HG03159 (cell line): ENCODE measurements around the gene DHRS4.
"Not testable (repeated sequence)": the region's sequence is repeated elsewhere in the genome, so short reads cannot be mapped to it uniquely, and the experiment has no call there.

Experiments
- ATAC-seq: cut with Tn5 transposase; IDR thresholded peaks from one replicate; pipeline ENCODE4 v1.9.1; 2021; ENCODE audit warnings: mild to moderate bottlenecking, moderate library complexity; ENCODE audit not compliant: unreplicated experiment

DHRS4 gene

DNA sequence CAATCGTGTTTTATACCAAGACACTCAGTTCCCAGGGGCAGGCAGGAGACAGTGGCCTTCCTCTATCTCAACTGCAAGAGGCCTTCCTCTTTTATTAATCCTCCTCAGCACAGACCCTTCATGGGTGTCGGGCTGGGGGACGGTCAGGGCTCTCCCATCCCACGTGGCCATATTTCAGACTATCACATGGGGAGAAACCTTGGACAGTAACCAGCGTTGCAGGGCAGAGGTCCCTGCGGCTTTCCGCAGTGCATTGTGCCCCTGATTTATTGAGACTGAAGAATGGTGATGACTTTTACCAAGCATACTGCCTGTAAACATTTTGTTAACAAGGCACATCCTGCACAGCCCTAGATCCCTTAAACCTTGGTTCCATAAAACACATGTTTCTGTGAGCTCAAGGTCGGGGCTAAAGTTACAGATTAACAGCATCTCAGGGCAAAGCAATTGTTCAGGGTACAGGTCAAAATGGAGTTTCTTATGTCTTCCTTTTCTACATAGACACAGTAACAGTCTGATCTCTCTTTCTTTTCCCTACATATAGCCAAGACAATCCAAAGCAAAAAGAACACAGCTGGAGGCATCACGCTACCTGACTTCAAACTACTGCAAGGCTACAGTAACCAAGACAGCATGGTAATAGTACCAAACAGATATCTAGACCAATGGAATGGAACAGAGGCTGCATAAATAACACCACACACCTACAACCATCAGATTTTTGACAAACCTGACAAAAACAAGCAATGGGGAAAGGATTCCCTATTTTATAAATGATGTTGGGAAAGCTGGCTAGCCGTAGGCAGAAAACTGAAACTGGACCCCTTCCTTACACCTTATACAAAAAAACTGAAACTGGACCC is 28.6 kb downstream of the DHRS4 start:
- not testable (repeated sequence) for ATAC-seq

DNA sequence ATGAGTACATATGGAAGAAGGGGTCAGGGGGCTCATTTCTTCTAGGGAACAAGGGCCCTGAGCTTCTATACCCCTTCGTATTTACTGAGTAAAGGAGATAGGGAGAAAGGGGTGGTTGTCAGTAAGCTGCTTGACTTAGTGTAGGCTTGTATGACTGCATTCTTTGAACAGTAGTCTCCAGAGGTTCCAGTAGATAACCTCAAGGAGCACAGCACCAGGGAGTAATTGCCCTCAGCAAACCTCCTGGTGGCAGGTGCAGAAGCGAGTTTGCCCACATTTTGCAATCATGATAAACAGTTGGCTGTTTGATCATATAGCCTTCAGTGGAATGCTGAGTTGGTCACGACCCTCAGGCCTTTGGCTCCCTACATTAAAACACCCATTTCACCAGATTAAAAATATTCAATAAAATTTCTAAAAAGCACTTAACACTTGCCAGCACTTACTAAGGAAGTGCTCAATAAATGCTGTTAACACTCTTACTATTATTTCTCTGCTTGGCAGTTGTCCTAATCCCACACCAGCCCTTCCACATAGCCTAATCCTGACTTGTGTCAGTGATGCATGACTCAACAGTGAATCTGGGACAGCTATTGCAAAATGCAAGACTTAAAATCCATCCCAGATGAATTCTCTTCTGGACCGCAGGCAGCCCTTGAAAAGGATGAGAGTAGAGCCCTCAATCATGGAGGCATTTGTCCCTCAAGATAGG is 31.5 kb downstream of the DHRS4 start:
- ATAC-seq, result no peak

DNA sequence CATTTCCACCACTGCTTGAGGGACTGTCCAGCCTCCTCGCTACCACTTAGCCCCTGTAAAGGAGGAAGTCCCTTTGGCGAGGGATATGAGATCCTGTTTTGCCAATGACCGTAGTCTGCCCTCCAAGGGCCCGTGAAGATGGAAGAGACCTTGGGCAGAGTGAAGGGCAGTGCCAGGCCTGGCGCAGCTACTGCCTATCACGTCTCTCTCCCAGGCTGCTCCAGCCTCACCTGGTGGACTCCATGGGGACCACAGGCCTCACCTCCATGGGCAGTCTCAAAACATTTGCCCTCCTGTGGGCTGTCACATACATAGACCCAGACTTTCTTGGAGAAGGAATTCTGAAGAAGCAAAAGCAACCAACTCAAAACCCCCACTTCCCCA is 34.6 kb downstream of the DHRS4 start:
- ATAC-seq, result peak; percentile 10

DNA sequence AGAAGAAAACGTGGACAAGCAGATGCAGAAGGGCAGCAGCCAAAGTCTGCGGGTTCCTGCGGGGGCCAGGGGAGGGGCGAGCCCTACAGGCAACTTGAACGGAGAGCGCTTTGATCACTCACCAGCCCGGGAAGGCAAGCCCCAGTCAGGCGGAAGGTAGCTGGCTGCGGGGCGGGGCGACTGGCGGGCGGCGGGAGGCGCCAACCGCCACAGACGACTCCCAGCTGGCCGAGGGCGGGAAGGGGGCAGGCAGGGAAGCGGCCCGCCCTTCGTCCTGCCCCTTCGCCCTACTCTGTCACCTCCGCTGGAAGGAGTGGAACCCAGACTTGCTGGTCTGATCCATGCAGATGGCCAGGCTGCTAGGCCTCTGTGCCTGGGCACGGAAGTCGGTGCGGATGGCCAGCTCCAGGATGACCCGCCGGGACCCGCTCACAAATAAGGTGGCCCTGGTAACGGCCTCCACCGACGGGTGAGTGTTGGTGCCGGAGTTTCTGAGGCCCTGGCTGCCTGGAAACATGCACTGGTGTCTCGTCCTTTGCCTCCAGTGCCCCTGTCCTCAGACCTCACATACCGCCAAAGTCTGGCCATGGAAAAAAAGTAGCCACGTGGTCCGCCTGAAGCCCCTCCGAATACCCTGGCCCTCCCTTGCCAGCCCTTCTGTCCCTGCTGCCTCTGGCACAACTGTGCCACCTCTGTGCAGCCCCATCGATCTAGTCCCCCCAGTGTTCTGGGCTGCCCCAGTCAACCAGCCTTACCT is 35.2 kb downstream of the DHRS4 start, which contains the start of gene DHRS4L2:
Gene DHRS4L2 (plus strand): TSS at position 323 of the 757 bp plus-strand sequence. CDS start 19 bp downstream, at position 342.
- peak; percentile 84 for ATAC-seq

DNA sequence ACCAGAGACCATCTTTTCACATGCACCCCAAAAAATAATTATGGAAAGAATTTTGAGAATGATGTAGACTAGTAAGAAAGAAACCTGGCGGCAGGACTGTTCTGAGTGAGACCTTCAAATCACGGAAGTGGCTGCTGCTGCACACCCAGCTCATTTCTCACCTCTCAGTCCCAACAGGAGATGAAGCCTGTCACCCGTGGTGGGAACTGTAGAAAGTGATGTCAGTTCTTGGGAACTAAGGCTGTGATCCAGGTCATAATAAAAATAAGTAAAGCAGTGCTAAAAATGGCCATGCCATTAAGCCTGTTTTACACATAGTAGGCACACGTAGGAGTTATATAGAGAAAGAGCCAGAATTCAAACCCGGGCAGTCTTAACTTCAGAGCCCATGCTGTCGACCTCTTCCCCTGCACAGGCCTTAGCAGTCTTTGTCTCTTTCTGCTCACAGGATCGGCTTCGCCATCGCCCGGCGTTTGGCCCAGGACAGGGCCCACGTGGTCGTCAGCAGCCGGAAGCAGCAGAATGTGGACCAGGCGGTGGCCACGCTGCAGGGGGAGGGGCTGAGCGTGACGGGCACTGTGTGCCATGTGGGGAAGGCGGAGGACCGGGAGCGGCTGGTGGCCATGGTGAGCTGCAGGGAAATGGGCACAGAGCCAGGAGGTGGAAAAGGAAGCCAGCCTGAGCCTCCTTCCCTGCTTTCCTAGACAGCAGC is 36.3 kb downstream of the DHRS4 start:
- not testable (repeated sequence) for ATAC-seq

DNA sequence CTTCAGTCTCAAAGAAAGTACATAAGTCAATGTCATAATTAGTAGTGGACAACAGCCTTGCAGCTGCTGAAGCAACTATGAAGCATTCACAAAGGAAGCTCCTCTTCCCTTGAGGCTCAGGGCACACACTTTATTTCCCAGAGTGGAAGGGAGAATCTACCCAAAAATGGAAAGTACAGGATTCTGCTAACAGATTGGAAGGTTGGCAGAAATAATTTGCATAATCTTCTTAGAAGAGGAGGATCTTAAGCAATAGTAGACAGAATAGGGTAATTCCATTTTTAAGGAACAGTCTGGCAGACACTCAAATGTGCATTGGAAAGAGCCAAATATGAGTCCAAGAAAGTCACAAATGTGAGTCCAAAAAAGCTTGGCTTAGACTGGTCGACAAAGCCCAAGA is 37.4 kb downstream of the DHRS4 start:
- ATAC-seq, result not testable (repeated sequence)

DNA sequence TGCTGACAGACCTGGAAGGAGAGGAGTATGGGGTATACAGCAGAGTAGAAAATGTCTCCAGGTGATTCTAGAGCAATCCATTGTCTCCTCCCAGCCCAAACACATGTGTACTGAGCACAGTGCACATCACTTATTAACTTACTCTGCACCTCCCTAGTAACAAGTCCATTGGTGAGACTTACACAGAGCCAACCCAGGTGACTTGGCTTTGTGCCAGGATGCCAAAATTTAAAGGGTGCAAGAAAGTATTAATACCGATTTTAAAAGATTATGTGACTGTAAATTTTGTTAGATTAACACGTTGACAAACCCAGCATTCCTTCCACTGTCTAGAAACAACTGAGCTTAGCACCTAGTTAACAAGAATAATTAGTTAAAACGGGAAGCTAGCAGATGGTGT is 39.5 kb downstream of the DHRS4 start:
- not testable (repeated sequence) for ATAC-seq

DNA sequence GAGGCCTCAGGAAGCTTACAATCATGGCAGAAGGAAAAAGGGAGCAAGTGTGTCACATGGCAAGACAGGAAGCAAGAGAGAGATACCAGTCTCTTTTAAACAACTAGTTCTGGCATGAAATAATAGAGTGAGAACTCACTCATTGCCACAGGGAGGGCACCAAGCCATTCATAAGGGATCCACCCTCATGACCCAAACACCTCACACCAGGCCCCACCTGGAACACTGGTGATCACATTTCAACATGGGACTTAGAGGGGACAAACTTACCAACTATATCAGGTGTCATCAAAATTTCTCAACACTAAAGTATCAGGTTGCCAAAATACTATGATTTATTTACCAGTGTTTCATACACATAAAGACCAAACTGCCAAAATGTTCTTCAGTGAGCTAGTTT is 42.4 kb downstream of the DHRS4 start:
- ATAC-seq, result not testable (repeated sequence)

DNA sequence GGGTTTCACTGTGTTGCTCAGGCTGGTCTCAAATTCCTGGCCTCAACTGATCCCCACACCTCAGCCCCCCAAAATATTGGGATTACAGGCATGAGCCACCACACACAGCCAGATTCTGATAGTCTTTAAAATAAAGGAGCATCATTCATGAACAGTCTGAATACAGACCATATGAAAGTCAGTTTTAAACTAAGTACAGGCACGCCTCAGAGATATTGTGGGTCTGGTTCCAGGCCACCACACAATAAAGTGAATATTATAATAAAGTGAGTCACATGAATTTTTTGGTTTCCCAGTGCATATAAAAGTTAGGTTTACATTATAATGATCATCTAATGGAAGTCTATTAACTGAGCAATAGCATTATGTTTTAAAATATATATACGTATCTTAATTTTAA is 43.3 kb downstream of the DHRS4 start:
- ATAC-seq, result not testable (repeated sequence)

DNA sequence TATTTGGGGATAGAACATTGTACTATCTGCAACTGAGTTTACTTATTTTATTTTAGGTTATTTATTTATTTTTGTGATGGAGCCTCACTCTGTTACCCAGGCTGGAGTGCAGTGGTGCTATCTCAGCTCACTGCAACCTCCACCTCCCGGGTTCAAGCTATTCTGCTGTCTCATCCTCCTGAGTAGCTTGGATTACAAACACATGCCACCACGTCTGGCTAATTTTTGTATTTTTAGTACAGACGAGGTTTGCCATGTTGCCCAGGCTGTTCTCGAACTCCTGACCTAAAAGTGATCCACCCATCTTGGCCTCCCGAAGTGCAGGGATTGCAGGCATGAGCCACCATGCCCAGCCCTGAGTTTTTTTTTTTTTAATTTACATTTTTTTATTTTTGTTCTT is 46.1 kb downstream of the DHRS4 start:
- not testable (repeated sequence) for ATAC-seq

DNA sequence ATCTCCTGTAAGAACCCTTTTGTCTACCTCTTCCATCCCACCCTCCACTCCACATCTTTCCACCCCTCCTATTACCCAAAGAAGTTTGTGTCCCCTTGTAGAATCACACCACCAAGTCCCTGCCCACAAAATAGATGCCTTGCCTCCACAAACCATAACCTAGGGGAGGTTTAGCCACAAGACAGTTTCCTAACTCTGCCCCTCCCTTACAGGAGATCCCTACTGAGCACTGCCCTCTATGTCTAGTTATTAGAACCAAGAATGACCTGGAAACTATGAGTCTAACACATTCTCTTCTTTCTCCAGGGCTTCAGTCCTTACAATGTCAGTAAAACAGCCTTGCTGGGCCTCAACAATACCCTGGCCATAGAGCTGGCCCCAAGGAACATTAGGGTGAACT is 47.5 kb downstream of the DHRS4 start:
- ATAC-seq, result not testable (repeated sequence)

DNA sequence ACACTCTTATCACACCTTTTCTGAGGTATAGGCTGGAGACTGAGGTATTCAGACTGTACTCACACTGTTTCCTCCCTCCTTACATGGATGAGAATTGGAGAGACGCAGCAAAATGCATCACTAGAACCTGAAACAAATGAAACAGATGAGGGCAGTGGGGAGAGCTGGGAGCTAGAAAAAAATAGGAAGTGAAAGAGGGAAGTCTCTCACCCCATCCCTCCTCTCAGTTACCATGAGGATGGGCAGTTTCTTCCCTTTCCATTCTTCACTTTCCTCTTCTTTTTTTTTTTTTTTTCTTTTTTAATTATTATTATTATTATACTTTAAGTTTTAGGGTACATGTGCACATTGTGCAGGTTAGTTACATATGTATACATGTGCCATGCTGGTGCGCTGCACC is 48.1 kb downstream of the DHRS4 start:
- not testable (repeated sequence) for ATAC-seq

DNA sequence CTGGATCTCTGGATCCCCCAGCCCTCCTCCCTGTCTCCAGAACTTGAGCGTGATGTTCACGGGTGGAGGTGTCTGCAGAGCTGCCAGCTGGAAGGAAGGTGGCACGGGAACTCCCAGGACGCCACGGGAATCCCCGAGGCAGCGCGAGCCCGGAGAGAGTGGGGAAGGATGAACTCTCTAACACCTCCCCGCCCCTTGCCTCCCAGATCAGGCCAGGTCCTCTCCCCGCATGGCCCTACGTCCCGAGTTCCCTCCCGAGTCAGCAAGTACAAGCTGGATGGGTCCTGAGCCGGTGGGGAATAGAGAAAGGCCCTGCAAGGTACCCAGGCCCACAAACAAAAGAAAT is 52.9 kb downstream of the DHRS4 start:
- ATAC-seq, result peak; percentile 27

DNA sequence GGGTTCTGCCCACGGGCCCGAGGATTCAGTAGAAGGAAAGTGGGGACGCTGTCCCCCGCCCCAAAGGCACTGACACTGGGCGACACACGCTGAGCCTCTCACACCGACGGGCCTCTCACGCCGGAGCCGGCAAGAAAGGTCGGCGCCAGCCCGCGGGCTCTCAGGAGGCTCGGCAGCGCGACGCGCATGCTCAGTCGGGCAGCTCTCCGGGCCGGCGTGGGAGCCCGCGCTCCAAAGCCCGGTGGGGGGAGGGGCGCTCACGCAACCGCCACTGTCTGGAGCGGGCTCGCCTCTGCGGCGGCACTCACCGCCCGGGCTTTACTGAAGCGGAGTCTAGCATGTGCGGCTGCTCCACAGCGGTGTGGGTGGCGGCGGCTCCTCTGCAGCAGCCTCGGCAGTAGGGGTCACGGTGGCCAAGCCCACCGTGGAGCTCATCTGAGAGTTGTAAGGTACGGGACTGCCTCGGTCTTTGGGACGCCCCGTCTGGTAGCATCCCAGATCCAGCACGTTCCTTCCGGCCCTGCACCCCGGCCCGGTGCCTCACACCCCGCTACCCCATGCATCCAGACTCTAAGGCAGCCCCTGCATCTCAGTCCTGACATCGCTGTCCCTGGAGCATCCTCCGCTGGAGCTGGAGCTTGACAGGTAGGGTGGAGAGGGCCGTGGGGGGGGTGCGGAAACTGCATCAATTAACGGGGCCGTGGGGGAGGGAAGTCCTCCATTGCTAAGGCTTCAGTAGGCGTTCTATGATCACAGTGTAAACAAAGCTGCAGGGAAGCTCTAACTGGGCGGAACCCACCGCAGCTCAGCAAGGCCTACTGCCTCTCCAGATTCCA is 53.5 kb downstream of the DHRS4 start:
- peak; percentile 68 for ATAC-seq

DNA sequence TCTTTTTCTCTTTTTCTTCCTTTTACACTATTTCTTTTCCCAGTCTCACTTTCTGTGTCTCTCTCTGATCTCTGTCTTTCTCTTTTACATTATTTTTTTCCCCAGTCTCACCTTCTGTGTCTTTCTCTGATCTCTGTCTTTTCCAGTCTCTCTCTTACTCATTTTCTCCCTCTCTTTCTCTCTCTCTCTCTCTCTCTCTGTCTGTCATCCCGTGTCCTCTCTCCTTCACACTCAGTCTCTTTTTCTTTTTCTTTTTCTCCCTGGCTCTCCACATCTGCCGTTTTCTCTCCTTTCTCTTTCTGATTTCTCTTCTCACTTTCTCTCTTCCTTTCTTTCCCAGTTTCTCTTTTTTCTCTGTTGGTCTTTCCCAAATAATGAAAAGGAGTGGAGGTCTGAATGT is 57.5 kb downstream of the DHRS4 start:
- ATAC-seq, result no peak

DNA sequence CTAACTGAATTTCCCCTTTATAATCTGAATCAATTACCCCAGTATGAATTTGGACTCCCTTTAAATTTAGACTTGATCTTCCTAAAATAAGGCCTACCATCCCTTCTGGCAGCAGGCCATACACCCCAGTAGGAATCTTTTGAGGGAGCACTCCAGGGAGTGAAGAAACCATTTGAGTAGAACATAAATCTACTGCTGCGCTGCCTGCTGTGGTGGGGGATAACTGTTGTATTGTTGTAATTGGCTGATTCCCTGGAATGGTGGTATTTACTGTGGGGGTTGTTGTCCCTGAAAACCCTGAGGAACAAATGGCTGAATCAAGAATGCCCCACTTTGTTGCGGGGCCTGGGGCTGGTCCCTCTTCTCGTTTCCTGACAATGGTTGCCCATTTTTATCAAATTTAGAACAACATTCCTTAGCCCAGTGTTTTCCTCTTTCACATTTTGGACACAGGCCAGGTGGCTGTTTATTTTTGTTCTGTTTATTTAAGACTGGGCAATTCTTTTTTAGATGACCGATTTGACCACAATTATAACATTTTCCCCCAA is 59.2 kb downstream of the DHRS4 start:
- not testable (repeated sequence) for ATAC-seq

DNA sequence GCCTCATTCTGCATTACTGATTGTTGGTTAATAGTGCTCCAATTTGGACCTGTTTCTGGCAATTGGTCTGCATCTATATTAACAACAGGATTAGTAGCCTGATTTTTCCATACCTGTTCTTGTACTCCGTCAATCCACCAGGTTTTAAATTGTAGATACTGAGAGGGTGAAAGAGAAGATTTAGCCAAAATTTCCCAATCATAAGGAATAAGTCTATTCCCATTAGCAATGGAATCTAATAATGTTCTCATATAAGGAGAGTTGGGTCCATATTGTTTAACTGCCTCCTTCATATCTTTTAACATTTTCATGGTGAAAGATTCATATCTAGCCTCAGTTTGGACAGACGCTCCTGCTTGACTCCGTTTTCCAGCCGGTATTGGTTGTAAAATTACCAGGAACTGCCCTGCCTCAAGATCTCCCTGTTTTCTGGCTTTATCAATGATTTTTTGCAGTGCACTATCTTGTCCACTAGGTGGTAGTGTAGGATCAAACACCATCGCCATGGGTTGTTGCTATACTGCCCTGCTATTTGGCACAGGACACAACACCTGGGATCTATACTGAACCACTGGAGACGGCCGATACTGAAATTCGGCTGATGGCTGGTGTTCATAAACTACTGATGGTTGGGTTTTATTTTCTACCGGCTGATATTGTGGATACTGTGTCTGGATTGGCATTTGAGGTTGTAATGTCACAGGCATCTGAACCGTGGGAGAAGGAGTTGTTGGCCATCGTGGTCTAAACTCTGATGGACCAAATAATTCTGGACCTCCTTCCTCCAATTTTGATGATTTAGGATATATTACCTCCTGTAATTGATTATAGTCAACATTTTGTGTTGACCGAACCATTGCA is 60.3 kb downstream of the DHRS4 start:
- ATAC-seq, result no peak

DNA sequence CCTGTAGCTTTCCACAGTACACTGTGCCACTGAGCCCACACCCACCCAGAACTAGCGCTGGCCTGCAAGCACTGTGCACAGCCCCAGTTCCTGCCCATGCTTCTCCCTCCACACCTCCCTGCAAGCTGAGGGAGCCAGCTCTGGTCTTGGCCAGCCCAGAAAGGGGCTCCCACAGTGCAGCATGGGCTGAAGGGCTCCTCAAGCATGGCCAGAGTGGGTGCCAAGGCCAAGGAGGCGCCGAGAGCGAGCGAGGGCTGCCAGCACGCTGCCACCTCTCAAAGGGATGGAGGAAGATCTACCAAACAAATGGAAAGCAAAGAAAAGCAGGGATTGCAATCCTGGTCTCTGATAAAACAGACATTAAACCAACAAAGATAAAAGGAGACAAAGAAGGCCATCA is 62.2 kb downstream of the DHRS4 start:
- not testable (repeated sequence) for ATAC-seq
